MG63 (cell line): Measurements from ENCODE around the gene FCSK. TPM values are rescaled to one million over a fixed set of nuclear protein-coding genes. Genes with fewer than 3 reads are reported as not detected.

Experiments used
- DNase-seq: peaks from one replicate; pipeline ENCODE4 v3.0.0-alpha.2; 2020
- H3K27me3 ChIP-seq: fragments of 250-450 bp; sonication (Bioruptor Pico); 2 replicates; pipeline ENCODE4 v1.5.1; 2020; ENCODE audit warnings: mild to moderate bottlenecking, moderate library complexity
- H3K36me3 ChIP-seq: fragments of 250-450 bp; sonication (Bioruptor Pico); 2 replicates; pipeline ENCODE4 v1.5.1; 2020; ENCODE audit warnings: mild to moderate bottlenecking, moderate library complexity
- H3K4me3 ChIP-seq: fragments of 250-450 bp; sonication (Bioruptor Pico); 2 replicates; pipeline ENCODE4 v1.5.1; 2020; ENCODE audit warnings: mild to moderate bottlenecking, moderate library complexity
- H3K9me3 ChIP-seq: fragments of 250-450 bp; sonication (Bioruptor Pico); 2 replicates; pipeline ENCODE4 v1.5.1; 2020; ENCODE audit warnings: mild to moderate bottlenecking, moderate library complexity
- total RNA-seq: library from RNA; depleted of rRNA; stranded (reverse); fragments of >200 nt; shearing (Covaris generic); gene quantifications from 2 replicates; pipeline ENCODE4 v1.2.3, GENCODE V29; 2014; ENCODE audit warnings: low replicate concordance

The FCSK gene
- total RNA-seq, 1 experiment from 2014 or later = 6.3 TPM

DNA sequence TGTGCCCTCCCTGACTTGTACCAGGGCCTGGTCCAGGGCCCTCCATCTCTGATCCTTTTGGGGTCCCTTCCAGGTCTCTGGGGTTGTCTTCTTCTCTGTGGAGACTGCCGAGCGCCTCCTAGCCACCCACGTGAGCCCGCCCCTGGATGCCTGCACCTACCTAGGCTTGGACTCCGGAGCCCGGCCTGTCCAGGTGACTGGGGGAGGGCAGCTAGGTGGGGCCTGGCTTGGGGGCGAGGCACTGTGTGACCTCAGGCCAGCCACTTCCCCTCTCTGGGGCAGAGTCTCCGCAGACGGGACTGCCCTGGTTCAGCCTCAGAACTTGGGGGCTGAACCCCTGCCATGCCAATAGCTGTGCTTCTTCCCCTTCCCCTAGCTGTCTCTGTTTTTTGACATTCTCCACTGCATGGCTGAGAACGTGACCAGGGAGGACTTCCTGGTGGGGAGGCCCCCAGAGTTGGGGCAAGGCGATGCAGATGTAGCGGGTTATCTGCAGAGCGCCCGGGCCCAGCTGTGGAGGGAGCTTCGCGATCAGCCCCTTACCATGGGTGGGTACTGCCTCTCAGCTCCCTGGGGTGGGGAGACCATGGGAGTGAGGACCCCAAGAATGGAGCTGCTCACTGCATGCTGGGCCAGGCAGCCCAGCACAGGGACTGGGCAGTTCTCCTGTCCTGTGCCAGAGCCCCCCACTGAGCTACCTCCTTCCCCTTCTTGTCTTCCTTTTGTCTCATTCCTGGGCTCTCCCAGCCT lies 14.6 kb downstream of the FCSK start:
- Histone ChIP-seq H3K9me3 (no peaks in the 10 kb centered on the region), H3K27me3 (no peaks in the 10 kb centered on the region), H3K36me3 (no peaks in the 10 kb centered on the region), H3K4me3 (no peak overlapping the region)
- no peak for DNase-seq

DNA sequence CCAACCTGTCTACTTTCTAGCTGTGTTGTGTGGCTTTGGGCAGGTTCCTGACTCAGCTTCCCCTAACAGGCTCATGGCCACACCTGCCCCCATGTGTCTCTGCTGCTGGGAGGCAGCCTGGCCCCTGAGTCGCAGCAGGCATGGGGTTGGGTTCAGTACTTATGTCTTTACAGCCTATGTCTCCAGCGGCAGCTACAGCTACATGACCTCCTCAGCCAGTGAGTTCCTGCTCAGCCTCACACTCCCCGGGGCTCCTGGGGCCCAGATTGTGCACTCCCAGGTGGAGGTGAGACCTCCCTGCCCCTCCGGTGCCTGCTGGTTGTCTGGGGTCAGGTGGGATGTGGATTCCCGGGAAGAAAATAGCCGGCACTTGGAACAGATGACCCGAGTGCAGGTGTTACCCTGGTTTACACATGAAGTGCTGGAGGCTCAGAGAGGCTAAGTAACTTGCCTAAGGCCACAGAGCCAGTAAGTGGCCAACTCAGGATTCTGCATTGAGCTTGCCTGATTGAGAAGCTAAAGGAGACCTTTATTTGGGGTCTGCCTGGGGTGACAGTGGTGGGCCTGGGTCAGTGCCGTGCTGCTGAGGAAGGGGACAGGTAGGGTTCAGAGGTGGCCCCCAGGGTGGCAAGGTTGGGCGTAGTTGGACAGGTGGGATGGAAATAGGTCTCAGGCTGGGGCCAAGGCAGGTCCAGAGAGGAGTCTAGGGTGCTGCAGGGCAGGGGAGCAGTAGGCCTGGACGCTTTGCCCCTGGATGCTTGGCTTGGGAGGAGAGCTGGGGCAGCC lies 15.9 kb downstream of the FCSK start:
- DNase-seq = no peak
- no peaks in the 10 kb centered on the region for H3K36me3 ChIP-seq
- no peaks in the 10 kb centered on the region for H3K27me3 ChIP-seq
- H3K4me3 ChIP-seq = no peak overlapping the region
- no peaks in the 10 kb centered on the region for H3K9me3 ChIP-seq

DNA sequence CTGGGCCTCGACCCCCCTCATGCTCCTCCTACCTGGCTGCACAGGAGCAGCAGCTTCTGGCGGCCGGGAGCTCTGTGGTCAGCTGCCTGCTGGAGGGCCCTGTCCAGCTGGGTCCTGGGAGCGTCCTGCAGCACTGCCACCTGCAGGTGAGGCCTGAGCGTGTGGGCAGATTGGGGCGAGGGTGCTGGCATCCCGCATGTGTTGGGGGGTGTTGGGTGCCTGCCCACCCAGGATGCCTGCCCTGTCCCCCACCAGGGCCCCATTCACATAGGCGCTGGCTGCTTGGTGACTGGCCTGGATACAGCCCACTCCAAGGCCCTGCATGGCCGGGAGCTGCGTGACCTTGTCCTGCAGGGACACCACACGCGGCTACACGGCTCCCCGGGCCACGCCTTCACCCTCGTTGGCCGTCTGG lies 16.5 kb downstream of the FCSK start:
- no peak overlapping the region for H3K4me3 ChIP-seq
- no peak for DNase-seq
- no peaks in the 10 kb centered on the region for H3K36me3 ChIP-seq
- H3K27me3 ChIP-seq = no peaks in the 10 kb centered on the region
- no peaks in the 10 kb centered on the region for H3K9me3 ChIP-seq

DNA sequence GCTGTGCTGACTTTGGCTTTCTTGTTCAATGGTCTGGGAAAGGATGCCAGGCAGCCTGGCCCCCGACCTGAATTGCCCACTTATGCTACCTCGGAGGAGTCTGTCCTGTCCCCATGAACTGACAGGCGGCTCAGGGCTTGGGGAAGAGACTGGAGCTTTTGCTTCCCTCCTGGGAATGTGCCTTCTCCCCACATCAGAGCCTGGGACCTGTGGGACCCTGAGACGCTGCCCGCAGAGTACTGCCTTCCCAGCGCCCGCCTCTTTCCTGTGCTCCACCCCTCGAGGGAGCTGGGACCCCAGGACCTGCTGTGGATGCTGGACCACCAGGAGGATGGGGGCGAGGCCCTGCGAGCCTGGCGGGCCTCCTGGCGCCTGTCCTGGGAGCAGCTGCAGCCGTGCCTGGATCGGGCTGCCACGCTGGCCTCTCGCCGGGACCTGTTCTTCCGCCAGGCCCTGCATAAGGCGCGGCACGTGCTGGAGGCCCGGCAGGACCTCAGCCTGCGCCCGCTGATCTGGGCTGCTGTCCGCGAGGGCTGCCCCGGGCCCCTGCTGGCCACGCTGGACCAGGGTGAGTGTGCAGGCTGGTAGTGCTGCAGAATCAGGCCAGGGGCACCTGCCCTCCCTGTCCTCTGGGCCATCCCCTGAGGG lies 18.5 kb downstream of the FCSK start:
- DNase-seq = no peak
- Histone ChIP-seq H3K27me3 (no peaks in the 10 kb centered on the region), H3K36me3 (no peaks in the 10 kb centered on the region), H3K4me3 (no peak overlapping the region), H3K9me3 (no peaks in the 10 kb centered on the region)

DNA sequence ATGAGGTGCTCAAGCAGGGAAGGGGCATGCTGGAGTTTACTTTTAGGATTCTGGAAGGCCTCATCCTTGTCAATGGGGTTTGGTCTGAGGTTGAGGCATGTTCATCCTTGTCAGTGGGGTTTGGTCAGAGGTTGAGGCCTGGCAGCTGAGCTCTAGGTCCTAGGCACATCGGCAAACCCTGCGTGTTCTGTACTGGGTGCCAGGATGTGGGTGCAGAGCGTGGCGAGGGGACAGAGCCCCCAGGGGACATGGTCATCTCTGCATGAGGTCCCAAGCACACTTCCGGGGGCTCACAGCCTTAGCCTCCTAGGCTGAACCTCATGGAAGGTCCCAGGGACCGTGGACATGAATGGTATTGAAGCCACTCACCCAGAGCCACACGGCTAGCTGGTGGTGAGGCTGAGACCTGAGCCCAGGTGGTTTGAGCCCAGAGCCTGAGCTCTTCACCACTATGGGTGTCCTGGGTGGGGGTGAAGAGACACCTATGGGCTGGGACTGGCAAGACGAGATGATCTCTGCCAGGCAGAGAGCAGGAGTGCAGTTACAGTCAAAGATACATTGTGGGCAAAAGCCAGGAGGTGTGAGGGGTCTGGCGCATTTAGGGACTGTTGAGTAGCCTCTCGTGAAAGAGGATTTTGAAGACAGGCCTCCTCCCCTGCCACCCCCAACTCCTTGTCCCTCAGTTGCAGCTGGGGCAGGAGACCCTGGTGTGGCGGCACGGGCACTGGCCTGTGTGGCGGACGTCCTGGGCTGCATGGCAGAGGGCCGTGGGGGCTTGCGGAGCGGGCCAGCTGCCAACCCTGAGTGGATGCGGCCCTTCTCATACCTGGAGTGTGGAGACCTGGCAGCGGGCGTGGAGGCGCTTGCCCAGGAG lies 19.3 kb downstream of the FCSK start:
- DNase-seq = no peak
- H3K9me3 ChIP-seq = no peaks in the 10 kb centered on the region
- no peak overlapping the region for H3K4me3 ChIP-seq
- no peaks in the 10 kb centered on the region for H3K27me3 ChIP-seq
- no peaks in the 10 kb centered on the region for H3K36me3 ChIP-seq

DNA sequence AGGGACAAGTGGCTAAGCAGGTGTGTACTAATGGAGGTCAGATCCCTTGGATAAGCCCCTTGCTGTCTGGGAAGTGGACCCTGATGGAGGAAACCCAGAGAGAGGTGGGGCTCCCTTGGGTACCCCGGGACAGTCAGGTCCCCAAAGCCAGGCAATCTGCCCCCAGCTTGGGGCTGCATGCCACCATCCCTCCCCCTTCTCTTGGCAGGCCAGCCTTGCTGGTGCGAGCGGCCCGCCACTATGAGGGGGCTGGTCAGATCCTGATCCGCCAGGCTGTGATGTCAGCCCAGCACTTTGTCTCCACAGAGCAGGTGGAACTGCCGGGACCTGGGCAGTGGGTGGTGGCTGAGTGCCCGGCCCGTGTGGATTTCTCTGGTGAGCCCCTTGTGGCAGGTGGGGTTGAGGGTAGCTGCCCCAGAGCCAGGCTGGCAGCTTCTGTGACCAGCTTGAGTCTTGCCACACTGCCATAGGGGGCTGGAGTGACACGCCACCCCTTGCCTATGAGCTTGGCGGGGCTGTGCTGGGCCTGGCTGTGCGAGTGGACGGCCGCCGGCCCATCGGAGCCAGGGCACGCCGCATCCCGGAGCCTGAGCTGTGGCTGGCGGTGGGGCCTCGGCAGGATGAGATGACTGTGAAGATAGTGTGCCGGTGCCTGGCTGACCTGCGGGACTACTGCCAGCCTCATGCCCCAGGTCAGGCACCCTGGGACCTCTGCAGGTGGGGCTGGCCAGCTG lies 20.1 kb downstream of the FCSK start:
- Histone ChIP-seq H3K4me3 (no peak overlapping the region), H3K27me3 (no peaks in the 10 kb centered on the region), H3K36me3 (peaks cover under 1% of the 10 kb centered on the region; the same call in 1 of the 2 replicates), H3K9me3 (no peaks in the 10 kb centered on the region)
- no peak for DNase-seq

DNA sequence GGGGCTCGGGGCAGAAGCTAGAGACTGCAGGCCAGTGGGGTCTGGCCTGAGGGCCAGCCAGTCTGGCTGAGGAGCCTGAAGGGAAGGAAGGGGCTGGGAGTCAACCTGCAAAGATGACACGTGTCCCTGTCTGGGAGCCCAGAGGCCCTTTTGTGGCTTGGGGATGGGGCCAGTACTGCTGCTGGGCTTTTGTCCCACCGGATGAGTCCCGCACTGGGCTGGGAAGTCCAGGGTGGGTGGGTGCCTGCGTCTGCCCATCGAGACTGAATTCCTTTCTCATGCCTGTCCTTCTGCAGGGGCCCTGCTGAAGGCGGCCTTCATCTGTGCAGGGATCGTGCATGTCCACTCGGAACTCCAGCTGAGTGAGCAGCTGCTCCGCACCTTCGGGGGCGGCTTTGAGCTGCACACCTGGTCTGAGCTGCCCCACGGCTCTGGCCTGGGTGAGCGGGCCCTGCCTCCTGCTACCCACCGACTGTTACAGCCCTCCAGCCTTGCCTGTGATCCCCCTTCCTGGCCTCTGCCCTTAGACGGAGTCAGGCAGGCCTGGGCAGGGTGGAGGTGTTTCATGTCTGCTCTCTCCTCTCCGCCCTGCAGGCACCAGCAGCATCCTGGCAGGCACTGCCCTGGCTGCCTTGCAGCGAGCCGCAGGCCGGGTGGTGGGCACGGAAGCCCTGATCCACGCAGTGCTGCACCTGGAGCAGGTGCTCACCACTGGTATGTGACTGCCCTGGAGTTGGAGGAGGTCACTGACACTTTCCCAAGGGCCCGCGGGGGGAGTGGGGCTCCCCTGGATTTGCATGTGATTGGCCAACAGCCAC lies 20.9 kb downstream of the FCSK start:
- no peak for DNase-seq
- H3K4me3 ChIP-seq = no peak overlapping the region
- H3K36me3 ChIP-seq = peaks cover 3% of the 10 kb centered on the region
- no peaks in the 10 kb centered on the region for H3K27me3 ChIP-seq
- H3K9me3 ChIP-seq = no peaks in the 10 kb centered on the region

DNA sequence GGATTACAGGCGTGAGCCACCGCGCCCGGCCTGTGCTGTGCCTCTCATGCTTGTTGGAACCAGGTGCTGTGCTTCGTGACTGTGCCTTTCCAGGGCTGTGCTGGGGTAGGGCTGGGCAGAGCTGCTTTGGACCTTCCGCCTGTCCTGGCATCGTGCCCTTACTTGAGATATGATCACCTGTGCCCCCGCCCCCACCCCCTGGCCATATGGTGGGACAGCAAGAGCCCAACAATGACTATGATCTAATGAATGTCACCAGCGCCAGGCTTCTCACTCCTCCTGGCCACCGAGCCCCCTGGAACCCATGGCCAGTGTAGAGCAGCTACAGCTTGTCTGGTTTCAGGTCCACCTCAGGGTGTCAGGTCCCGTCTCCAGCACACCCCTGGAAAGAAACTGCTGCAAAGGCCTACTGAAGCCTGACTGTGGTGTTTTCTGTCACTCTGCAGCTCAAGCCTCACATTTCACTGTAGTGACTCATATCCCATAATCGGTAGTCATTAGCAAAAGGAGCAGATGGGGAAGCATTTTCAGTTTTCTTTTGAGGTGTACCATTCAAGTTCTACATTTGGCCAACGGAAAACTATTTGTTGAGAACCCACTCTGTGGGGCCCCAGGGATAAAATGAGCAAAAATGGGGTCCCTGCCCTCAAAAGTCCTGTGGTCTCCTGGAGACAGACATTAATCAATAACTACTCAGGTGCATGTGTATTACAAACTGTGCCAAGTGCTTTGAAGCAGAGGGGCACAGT lies 22.1 kb downstream of the FCSK start:
- no peak overlapping the region for H3K4me3 ChIP-seq
- H3K36me3 ChIP-seq = peaks cover 5% of the 10 kb centered on the region
- H3K9me3 ChIP-seq = no peaks in the 10 kb centered on the region
- peak; percentile 16 for DNase-seq
- H3K27me3 ChIP-seq = no peaks in the 10 kb centered on the region

DNA sequence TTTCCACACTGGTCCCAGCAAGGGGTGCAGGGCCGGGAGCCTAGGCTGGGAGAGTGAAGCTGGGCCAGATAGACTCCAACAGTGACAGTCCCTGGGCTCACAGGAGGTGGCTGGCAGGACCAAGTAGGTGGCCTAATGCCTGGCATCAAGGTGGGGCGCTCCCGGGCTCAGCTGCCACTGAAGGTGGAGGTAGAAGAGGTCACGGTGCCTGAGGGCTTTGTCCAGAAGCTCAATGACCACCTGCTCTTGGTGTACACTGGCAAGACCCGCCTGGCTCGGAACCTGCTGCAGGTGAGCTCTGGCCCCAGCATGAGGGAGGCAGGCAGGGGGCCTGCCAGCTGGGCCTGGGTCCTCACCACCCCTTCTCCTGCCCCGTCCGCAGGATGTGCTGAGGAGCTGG lies 23.8 kb downstream of the FCSK start:
- DNase-seq = no peak
- Histone ChIP-seq H3K4me3 (no peak overlapping the region), H3K36me3 (peaks cover 5% of the 10 kb centered on the region)

DNA sequence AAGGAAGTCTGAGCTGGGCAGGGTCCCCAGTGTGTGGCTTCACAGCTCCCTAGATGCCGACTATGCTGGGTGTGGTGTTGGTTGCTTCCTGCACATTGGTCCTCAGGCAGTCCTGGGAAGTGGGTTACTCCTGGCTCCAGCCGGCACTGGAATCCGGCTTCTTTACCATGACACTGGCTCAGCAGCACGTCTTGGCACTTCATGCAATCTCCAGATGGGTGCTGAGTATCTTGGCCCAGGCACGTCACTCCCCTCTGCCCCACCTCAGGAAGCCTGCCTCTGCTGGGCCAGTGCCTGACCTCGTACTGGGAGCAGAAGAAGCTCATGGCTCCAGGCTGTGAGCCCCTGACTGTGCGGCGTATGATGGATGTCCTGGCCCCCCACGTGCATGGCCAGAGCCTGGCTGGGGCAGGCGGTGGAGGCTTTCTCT lies 24.5 kb downstream of the FCSK start:
- peaks cover 5% of the 10 kb centered on the region for H3K36me3 ChIP-seq
- H3K4me3 ChIP-seq = no peak overlapping the region
- peak; percentile 89 for DNase-seq

More for the DNA sequence above, 23.8 kb downstream of the FCSK start:
- H3K27me3 ChIP-seq = no peaks in the 10 kb centered on the region
- no peaks in the 10 kb centered on the region for H3K9me3 ChIP-seq

DNA sequence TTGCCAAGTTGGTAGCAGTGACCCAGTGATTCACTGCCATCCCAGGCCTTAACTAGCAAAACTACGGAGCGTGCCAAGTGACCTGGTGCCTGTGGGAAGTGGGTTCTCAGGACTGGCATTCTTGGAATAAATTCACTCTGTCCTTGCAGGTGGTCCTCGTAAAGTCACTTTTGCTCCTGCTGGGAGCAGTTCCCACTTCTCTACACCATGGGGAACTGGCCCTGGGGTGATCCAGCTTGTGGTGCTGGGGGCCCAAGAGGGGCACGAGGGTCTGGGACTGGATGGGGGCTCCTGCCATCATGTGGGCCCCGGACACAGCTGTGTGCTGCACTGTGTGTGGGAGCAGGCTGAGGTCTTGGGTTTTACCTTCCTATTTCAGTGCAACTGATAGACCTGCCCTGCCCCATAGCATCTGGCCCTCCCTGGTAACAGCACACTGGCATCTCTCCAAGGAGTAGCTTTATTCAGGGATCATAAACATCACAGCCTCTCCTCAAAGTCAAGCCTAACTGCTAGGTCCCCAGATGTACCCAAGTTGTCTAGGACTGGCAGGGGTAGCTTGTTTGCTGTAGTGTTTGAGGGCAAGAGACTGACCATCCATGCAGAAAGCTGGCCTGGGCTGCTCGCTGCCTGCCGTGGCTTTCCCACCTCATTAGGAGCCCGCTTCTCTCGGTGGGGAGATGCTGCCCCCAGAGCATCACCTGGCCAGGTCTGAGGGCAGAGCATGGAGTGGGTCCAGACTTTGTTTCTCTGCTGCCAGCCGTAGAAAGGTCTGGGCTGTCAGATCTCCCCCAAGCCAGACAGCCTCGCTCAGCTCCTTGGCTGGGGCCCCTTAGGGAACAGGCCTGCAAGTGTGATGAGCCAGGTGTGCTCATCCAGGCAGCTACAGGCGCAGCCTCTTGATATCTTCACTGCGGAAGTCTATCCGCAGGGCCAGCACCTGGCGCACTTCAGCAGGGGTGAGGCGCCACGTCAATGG lies 26.0 kb downstream of the FCSK start:
- peak; percentile 22 for DNase-seq
- Histone ChIP-seq H3K4me3 (no peak overlapping the region), H3K36me3 (peaks cover 5% of the 10 kb centered on the region), H3K9me3 (no peaks in the 10 kb centered on the region), H3K27me3 (no peaks in the 10 kb centered on the region)

More for the DNA sequence above, 24.5 kb downstream of the FCSK start:
- Histone ChIP-seq H3K9me3 (no peaks in the 10 kb centered on the region), H3K27me3 (no peaks in the 10 kb centered on the region)

DNA sequence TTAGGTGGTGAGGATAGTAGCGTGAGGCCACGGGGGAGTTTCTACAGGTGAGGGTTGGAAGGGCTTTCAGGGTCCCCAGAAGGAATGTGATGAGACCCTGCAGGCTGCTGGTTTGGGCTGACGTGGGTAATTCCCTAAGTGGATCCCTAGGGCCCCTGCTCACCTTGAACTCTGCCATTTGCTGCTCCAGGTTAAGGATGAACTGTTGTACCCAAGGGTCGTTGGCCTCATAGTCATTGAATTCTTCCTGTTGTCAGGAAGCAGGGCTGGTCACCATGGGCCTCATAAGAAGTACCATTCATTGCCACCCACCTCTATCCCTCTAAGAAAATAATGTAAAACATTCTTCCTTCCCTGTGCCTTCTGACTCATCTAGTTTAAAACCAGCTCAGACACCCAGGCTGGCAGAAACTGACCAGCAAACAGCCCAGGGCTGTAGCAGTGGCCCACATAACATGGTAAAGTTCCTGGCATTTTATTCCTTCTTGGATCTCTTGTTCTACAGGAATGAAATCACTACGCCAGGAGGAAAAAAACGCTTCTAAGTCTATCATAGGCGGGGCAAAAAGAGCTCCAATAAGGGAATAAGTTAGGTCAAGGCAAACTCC lies 27.6 kb downstream of the FCSK start:
- Histone ChIP-seq H3K9me3 (no peaks in the 10 kb centered on the region), H3K27me3 (no peaks in the 10 kb centered on the region), H3K36me3 (peaks cover 5% of the 10 kb centered on the region), H3K4me3 (no peak overlapping the region)
- DNase-seq = peak; percentile 62

DNA sequence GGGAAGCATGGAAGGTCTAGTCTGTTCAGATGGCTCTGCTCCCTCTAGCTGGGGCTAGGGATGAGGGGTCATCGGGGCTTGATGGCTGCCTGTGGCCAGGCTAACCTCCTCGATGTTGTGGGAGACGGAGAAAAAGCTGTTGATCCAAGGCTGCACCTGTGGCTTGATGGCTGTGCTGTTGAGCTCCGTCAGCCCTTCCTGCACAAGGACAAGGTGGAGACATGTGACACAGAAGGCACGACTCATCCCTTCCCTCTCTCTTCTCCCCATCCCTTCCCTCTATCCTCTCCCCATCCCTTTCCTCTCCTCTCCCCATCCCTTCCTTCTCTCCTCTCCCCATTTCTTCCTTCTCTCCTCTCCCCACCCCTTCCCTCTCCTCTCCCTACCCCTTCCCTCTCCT lies 28.2 kb downstream of the FCSK start:
- H3K9me3 ChIP-seq = no peaks in the 10 kb centered on the region
- no peaks in the 10 kb centered on the region for H3K27me3 ChIP-seq
- no peak for DNase-seq
- peaks cover 5% of the 10 kb centered on the region for H3K36me3 ChIP-seq
- no peak overlapping the region for H3K4me3 ChIP-seq
